Adrenal gland (tissue), 5 donors: ENCODE measurements around the gene TMEM37.

Source experiments
- CTCF ChIP-seq, 6 experiments: fragments of 450-650 bp in 4 of 6; fragments of 200-600 bp in 2 of 6; sonication (generic) in 1 of 6; IDR thresholded peaks; 1 replicate in 5 of 6; 2 replicates in 1 of 6; pipeline versions ENCODE4 v1.5.1 to v1.8.0; 2016 to 2021; ENCODE audit warnings: antibody characterized with exemption in 6 of 6, mild to moderate bottlenecking in 2 of 6, moderate library complexity in 1 of 6
- POLR2A ChIP-seq, 2 donors: fragments of 450-650 bp; IDR thresholded peaks; one replicate each; pipeline ENCODE4 v1.6.1; 2017; ENCODE audit warnings: antibody characterized with exemption in 2 of 2, mild to moderate bottlenecking in 2 of 2, moderate library complexity in 1 of 2
- donor health status: DM: no; HTN: no; CAD: no.

- TF ChIP-seq POLR2A (IDR thresholded peaks at IDR 0.05) (no peak), CTCF (IDR thresholded peaks at IDR 0.05) (no peak)
Observed at GRCh38 chr2:119446037-119446436, 14.4 kb downstream of the TMEM37 start.
